ENCODE measurements around the gene SH3BGRL. TPM values are rescaled to one million over a fixed set of nuclear protein-coding genes. Genes with fewer than 3 reads are reported as not detected.

Gene SH3BGRL
- total RNA-seq, 1 donor from 2014 or later, result 80.6 TPM

Other genes starting within 250 kb of the SH3BGRL start
- 0.42 and 2.4 TPM in 2 replicates for gene HMGN5, start 189 bp upstream of the SH3BGRL start, total RNA-seq